ENCODE measurements around the gene OPRM1. TPM values are rescaled to one million over a fixed set of nuclear protein-coding genes. Genes with fewer than 3 reads are reported as not detected.

Gene OPRM1
- polyA plus RNA-seq, 3 donors: 0.06 to 0.12 TPM; not detected in 1

DNA sequence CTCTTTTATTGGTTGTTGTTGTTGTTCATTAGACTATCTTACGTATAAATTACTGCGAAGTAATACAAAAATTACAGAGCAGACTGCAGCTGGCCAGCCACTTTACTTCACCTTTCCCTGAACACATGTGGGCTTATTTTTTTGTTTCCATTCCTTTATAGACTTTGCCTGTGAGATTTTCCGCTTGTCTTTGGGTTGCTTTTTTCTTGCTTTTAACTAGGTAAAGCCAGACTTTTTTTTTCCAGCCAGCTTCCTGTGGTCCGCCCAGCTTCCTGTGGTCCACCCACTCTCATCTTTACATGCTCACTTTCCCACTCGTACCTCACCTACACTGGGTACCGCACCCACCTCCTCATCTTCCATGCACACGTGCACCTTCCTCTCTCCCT lies 238.6 kb downstream of the OPRM1 start:
- no peak for DNase-seq

DNA sequence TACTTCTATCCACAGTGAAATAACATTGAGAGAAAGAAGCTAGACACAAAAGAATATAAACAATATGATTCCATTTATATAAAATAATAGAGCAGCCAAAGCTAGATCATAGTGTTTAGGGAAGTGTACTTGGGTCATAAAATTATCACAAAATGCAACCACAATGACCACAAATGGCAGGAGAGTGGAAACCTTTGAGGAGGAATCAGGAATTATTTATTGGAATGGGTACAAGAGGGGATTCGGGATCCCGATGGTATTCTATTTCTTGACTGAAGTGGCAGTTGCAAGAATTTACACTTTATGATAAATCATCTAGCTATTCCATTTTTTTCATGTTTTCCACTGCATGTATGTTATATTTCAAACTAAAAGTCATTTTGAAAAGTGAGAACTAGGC lies 241.5 kb downstream of the OPRM1 start:
- no peak for DNase-seq

DNA sequence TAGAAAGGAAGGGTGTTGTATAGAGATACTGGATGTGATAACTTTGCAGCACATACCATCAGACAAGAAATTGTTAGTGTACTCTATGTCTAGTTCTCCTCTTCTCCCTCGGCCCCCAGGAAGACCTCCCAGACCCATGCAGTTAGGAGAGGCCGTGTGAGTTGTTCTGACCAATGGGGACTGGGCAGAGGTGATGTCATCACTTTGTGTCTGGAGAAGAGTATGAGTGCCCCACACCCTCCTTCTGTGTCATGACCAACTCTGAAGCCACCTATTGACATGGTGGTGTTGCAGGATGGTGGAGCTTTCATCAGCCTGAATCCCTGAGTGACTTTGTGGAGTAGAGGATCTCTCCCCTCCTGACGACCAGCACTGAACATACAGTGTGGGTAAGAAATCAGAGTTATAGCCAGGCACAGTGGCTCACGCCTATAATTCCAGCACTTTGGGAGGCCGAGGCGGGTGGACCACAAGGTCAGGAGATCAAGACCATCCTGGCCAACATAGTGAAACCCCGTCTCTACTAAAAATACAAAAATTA lies 245.3 kb downstream of the OPRM1 start:
- no peak for DNase-seq

DNA sequence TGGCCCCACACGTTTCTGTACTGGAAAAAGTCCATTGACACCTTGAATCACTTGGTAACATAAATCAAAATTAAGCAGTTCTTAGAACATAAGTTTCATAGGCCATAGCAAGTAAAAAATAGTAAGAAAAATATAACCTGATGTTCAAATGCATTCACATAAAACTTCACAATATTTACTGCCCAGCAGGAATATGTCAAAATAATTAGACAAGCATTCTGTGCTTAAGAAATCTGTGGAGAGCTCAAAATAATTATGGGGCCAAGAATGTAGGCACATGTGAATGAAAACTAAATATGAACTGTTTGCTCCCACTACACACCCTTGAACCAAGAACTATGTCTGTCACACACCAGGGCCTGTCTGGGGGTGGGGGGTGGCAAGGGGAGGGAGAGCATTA lies 246.8 kb downstream of the OPRM1 start:
- DNase-seq: peak; percentile 39

DNA sequence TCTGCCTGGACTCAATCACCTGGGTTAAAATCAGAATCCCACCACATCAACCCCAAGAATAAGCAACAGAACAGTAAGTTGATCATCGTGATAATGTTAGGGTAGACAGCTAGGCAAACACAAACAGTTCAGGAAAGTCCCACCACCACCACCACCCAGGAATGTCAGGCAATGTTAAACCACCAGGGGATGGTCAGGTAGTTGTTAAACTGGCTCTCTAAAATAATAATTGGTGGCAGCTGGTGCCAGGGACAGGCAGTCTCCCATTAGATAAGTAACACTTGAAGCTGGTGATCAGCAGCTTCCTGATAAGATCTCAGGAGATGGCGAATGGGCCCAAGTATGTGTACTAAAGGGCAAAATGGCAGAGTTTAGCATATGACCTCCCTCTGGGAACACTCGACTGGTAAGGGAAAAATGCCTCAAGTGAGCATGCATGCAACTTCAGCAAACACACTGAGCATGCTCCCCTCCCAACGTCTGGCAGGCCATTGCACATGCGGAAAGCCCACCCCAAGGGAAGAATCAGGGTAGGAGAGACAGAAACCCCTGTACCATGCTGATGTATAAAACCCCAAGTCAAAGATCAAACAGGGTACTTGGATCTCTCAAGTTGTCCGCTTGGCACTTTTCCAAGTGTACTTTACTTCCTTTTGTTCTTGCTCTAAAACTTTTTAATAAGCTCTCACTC lies 250.9 kb downstream of the OPRM1 start:
- DNase-seq: no peak

DNA sequence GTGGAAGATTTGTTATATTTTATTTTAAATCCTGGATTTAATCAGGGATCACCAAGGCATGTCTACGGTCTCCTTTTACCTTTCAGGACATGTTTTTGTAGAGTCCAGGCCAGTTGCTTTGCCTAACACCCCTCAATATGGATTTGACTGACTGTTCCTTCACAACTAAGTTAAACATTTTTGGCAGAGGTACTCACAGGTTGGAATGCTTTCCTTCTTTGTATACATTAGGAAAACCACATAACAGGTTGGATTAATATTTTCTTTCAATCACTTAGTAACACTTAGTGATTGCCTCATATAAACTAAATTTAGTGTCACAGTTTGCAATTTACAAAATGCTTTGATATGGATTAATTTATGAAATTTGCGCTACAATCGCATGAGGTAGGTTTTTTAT lies 253.0 kb downstream of the OPRM1 start:
- no peak for DNase-seq

DNA sequence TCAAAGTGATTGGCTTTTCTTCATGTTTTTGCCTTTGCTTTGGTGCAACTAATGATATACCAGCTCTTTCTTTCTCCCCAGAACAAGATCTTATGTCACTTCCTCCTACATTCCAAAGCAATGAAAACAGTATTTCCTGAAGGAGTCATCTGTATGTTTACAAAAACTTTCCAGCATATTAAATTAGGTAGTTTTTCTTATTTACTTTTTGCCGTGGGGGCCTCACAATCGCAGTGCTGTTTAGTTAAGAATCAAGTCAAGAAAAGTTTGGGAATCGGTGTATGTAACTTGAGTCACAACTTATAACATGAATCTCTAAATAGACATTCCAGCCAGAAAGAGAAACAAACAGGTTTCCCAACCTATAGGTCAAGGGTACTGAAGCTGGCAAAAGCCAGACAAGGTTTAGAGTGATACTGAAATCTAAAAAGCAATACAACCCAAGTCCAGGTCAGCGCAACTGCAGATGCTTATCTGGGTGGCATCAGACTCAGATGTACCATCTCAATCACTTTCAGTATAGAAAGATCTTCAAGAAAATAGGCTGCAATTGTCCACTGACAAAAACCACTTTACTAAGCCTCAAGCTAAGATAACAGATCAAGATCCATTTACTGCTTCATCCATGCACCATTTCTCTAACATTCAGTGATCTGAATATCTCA lies 253.9 kb downstream of the OPRM1 start:
- peak; percentile 35 for DNase-seq

DNA sequence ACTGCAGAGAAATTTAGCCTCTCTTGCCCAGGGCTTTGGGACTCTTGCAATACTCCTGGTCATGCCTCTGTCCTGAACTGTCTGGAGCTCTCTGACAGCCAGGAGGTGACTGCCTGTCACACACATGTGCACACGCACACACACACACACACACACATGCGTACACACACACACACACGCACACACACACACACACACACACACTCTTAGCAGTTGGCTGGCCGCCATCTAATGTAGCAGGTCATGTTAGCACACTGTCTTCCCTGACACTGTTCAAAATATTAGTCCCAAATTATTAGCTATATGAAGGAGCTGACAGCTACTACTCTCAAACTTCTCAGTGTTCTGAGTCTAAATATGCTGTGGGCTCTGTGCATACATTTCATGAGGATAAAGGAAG lies 256.7 kb downstream of the OPRM1 start:
- DNase-seq: no peak

Measured in renal pelvis (tissue), 4 donors.